Measurements from ENCODE around the gene SCNN1A. TPM values are rescaled to one million over a fixed set of nuclear protein-coding genes. Genes with fewer than 3 reads are reported as not detected.

SCNN1A gene
- total RNA-seq, 4 donors from 2014 or later = 1.3 to 38.3 (median 7.3) TPM

DNA sequence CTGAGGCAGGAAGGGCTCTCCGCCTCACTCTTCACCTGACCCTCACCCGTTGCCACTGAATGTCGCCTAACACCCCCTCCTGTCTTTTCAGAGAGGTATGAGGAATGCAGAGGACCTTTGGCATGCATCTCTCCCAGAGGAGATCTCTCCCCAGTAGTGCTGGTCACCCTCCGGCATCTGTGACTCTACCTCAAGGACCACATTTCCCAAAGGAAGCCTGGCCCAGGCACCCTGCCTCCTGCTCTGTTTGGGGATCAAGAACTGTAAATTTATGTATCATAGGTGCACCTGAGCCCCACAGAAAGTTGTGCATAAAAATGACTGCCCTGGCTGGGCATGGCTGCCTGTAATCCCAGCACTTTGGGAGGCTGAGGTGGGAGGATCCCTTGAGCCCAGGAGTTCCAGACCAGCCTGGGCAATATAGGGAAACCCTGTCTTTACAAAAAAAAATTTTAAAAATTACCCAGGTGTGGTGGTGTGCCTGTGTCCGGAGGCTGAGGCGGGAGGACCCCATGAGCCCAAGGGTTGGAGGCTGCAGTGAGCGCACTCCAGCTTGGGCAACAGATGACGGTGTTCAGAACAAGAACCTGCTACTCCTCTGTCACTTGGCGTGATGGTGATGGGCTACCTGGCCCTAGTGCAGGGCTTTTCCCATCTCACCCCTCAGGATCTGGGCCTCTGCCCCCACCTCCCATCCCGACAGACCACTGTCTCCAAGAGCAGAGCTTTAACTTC, 47.2 kb downstream of the SCNN1A start:
- peak in 1 of 2 donors; percentile 33 for DNase-seq
- no peak for TF ChIP-seq POLR2A (IDR thresholded peaks at IDR 0.05)
- TF ChIP-seq, protein P1, sequence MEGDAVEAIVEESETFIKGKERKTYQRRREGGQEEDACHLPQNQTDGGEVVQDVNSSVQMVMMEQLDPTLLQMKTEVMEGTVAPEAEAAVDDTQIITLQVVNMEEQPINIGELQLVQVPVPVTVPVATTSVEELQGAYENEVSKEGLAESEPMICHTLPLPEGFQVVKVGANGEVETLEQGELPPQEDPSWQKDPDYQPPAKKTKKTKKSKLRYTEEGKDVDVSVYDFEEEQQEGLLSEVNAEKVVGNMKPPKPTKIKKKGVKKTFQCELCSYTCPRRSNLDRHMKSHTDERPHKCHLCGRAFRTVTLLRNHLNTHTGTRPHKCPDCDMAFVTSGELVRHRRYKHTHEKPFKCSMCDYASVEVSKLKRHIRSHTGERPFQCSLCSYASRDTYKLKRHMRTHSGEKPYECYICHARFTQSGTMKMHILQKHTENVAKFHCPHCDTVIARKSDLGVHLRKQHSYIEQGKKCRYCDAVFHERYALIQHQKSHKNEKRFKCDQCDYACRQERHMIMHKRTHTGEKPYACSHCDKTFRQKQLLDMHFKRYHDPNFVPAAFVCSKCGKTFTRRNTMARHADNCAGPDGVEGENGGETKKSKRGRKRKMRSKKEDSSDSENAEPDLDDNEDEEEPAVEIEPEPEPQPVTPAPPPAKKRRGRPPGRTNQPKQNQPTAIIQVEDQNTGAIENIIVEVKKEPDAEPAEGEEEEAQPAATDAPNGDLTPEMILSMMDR (IDR thresholded peaks at IDR 0.05) = no peak
- intact Hi-C loops (cut with DNase I; ENCODE audit: low total_unique reads) = no loop called here
- Histone ChIP-seq H3K27me3 (no peaks in the 10 kb centered on the region), H3K4me1 (peaks cover 3 to 10% of the 10 kb centered on the region in 2 donors), H3K9me3 (no peaks in the 10 kb centered on the region), H3K27ac (peak overlapping the region; percentile 79 to 83), H3K36me3 (no peaks in the 10 kb centered on the region), H3K4me3 (no peak overlapping the region)

GRCh38 chr12:6327229-6328041, 47.9 kb downstream of the SCNN1A start:
- peak; percentile 45 to 60 for DNase-seq
- no peak overlapping the region for H3K4me3 ChIP-seq
- intact Hi-C loops (cut with DNase I; ENCODE audit: low total_unique reads) = no loop called here
- H3K36me3 ChIP-seq = no peaks in the 10 kb centered on the region
- TF ChIP-seq, protein P1 (IDR thresholded peaks at IDR 0.05) = no peak
- TF ChIP-seq POLR2A (IDR thresholded peaks at IDR 0.05) = no peak
- H3K4me1 ChIP-seq = peaks cover 0 to 10% of the 10 kb centered on the region in 2 donors
- no peaks in the 10 kb centered on the region for H3K27me3 ChIP-seq
- peak overlapping the region; percentile 79 to 83 for H3K27ac ChIP-seq
- H3K9me3 ChIP-seq = no peaks in the 10 kb centered on the region

GRCh38 chr12:6326316-6327228, 48.8 kb downstream of the SCNN1A start:
- Histone ChIP-seq H3K27ac (peak overlapping the region; percentile 79 to 83), H3K4me1 (peaks cover 0 to 10% of the 10 kb centered on the region in 2 donors), H3K27me3 (no peaks in the 10 kb centered on the region), H3K36me3 (no peaks in the 10 kb centered on the region), H3K4me3 (peak overlapping the region in 1 of 2 donors; percentile 12), H3K9me3 (no peaks in the 10 kb centered on the region)
- TF ChIP-seq POLR2A (IDR thresholded peaks at IDR 0.05) = peak; percentile 7 to 25
- TF ChIP-seq, protein P1 (IDR thresholded peaks at IDR 0.05) = peak; percentile 70 to 83 (median 74)
- intact Hi-C loops (cut with DNase I; ENCODE audit: low total_unique reads) = no loop called here
- peak; percentile 75 to 86 for DNase-seq

- no peak for DNase-seq
- no peaks in the 10 kb centered on the region for H3K9me3 ChIP-seq
- H3K36me3 ChIP-seq = no peaks in the 10 kb centered on the region
- peaks cover 0 to 7% of the 10 kb centered on the region in 2 donors for H3K4me1 ChIP-seq
- no peak for TF ChIP-seq POLR2A (IDR thresholded peaks at IDR 0.05)
- TF ChIP-seq, protein P1 (IDR thresholded peaks at IDR 0.05) = no peak
- peak overlapping the region; percentile 79 to 83 for H3K27ac ChIP-seq
- intact Hi-C loops (cut with DNase I; ENCODE audit: low total_unique reads) = no loop called here
- no peaks in the 10 kb centered on the region for H3K27me3 ChIP-seq
- H3K4me3 ChIP-seq = no peak overlapping the region
Observed at GRCh38 chr12:6324936-6325750, 50.2 kb downstream of the SCNN1A start.
